Adrenal gland (tissue), 5 donors: Measurements from ENCODE around the gene WDR87.

Experiments
- CTCF ChIP-seq, 6 experiments: fragments of 450-650 bp in 4 of 6; fragments of 200-600 bp in 2 of 6; sonication (generic) in 1 of 6; IDR thresholded peaks; 1 replicate in 5 of 6; 2 replicates in 1 of 6; pipeline versions ENCODE4 v1.5.1 to v1.8.0; 2016 to 2021; ENCODE audit warnings: antibody characterized with exemption in 6 of 6, mild to moderate bottlenecking in 2 of 6, moderate library complexity in 1 of 6
- POLR2A ChIP-seq, 2 donors: fragments of 450-650 bp; IDR thresholded peaks; one replicate each; pipeline ENCODE4 v1.6.1; 2017; ENCODE audit warnings: antibody characterized with exemption in 2 of 2, mild to moderate bottlenecking in 2 of 2, moderate library complexity in 1 of 2
- donor health status: DM: no; HTN: no; CAD: no.

- TF ChIP-seq CTCF (IDR thresholded peaks at IDR 0.05) (no peak), POLR2A (IDR thresholded peaks at IDR 0.05) (no peak)
These were observed 3.3 kb upstream of the WDR87 start for GRCh38 chr19:37909661-37910199.
